Neuronal stem cell (in vitro differentiated cells): ENCODE results near the gene HNRNPR.

Experiments used
- DNase-seq: peaks from one replicate; pipeline ENCODE4 v3.0.0-alpha.2; 2013; ENCODE audit warnings: low spot score
- H2AFZ ChIP-seq: one replicate; pipeline ENCODE4 v1.6.1; 2013; ENCODE audit warnings: mild to moderate bottlenecking, low read length, inconsistent platforms
- H2AK5ac ChIP-seq: 2 replicates; pipeline ENCODE4 v1.6.1; 2013; ENCODE audit warnings: low read depth, mild to moderate bottlenecking, inconsistent platforms, low read length, moderate library complexity, mixed read lengths
- H2BK120ac ChIP-seq: 2 replicates; pipeline ENCODE4 v1.6.1; 2013; ENCODE audit warnings: low read depth, mild to moderate bottlenecking, inconsistent platforms, low read length, moderate library complexity, mixed read lengths
- H2BK12ac ChIP-seq: one replicate; pipeline ENCODE4 v1.6.1; 2013; ENCODE audit warnings: low read length, inconsistent platforms
- H2BK15ac ChIP-seq: 2 replicates; pipeline ENCODE4 v1.6.1; 2013; ENCODE audit warnings: mild to moderate bottlenecking, low read length, inconsistent platforms, mixed read lengths
- H2BK5ac ChIP-seq: one replicate; pipeline ENCODE4 v1.6.1; 2013; ENCODE audit warnings: inconsistent platforms, mild to moderate bottlenecking, low read length, moderate library complexity
- H3K14ac ChIP-seq: one replicate; pipeline ENCODE4 v1.6.1; 2013; ENCODE audit warnings: low read length, inconsistent platforms
- H3K18ac ChIP-seq: 2 replicates; pipeline ENCODE4 v1.6.1; 2013; ENCODE audit warnings: low read length, inconsistent platforms
- H3K23ac ChIP-seq: 2 replicates; pipeline ENCODE4 v1.6.1; 2013; ENCODE audit warnings: low read depth, mild to moderate bottlenecking, mixed read lengths, low read length, inconsistent platforms; ENCODE audit not compliant: poor library complexity
- H3K27ac ChIP-seq: replicated peaks from 3 replicates; pipeline ENCODE4 v1.5.1; 2013; ENCODE audit warnings: low read length, inconsistent platforms
- H3K27me3 ChIP-seq, 3 experiments: 2 replicates each; pipeline ENCODE4 v1.6.1; 2013; ENCODE audit warnings: low read length in 3 of 3, mild to moderate bottlenecking in 2 of 3, inconsistent platforms in 1 of 3, low read depth in 1 of 3, mixed read lengths in 1 of 3, moderate library complexity in 1 of 3; ENCODE audit not compliant: control insufficient read depth in 3 of 3, insufficient read depth in 3 of 3
- H3K36me3 ChIP-seq, 2 donors: replicated peaks in 1 of 2; 2 replicates each; pipeline ENCODE4 v1.6.1; 2013; ENCODE audit warnings: low read length in 2 of 2; ENCODE audit not compliant: control insufficient read depth in 2 of 2, insufficient read depth in 2 of 2
- H3K4ac ChIP-seq: 2 replicates; pipeline ENCODE4 v1.6.1; 2013; ENCODE audit warnings: inconsistent platforms, mild to moderate bottlenecking, low read length, moderate library complexity
- H3K4me1 ChIP-seq, 2 donors: 1 replicate in 1 of 2; 2 replicates in 1 of 2; pipeline ENCODE4 v1.6.1; 2013; ENCODE audit warnings: low read length in 2 of 2, low read depth in 1 of 2; ENCODE audit not compliant: control insufficient read depth in 2 of 2, insufficient read depth in 1 of 2
- H3K4me2 ChIP-seq: one replicate; pipeline ENCODE4 v1.6.1; 2013; ENCODE audit warnings: mild to moderate bottlenecking, low read length, inconsistent platforms; ENCODE audit not compliant: insufficient read depth, poor library complexity, severe bottlenecking
- H3K4me3 ChIP-seq, 2 donors: 2 replicates each; pipeline ENCODE4 v1.5.1; 2013; ENCODE audit warnings: low read length in 2 of 2, mild to moderate bottlenecking in 2 of 2, inconsistent platforms in 1 of 2, moderate library complexity in 1 of 2
- H3K79me1 ChIP-seq: one replicate; pipeline ENCODE4 v1.6.1; 2013; ENCODE audit warnings: low read depth, mild to moderate bottlenecking, inconsistent platforms, low read length, moderate library complexity
- H3K9ac ChIP-seq: one replicate; pipeline ENCODE4 v1.6.1; 2013; ENCODE audit warnings: mild to moderate bottlenecking, low read depth, low read length, inconsistent platforms; ENCODE audit not compliant: poor library complexity
- H3K9me3 ChIP-seq, 2 donors: replicated peaks in 1 of 2; 2 replicates each; pipeline versions ENCODE3 to v1.6.1; 2013; ENCODE audit warnings: low read length in 2 of 2, mild to moderate bottlenecking in 2 of 2, inconsistent platforms in 1 of 2, low read depth in 1 of 2, mixed read lengths in 1 of 2, moderate library complexity in 1 of 2; ENCODE audit not compliant: control insufficient read depth in 2 of 2, insufficient read depth in 1 of 2
- H4K8ac ChIP-seq: one replicate; pipeline ENCODE4 v1.6.1; 2013; ENCODE audit warnings: low read depth, mild to moderate bottlenecking, inconsistent platforms, low read length, moderate library complexity
- H4K91ac ChIP-seq: one replicate; pipeline ENCODE4 v1.6.1; 2013; ENCODE audit warnings: low read length, low read depth, mild to moderate bottlenecking, inconsistent platforms; ENCODE audit not compliant: poor library complexity
- WGBS, 2 donors: extraction: QIAGEN DNeasy Blood & Tissue Kit; methylation state at CpG; one replicate each; pipeline ENCODE4 v1.1.7; 2013; ENCODE audit warnings: missing lambda C conversion rate in 2 of 2, mixed read lengths in 1 of 2; ENCODE audit not compliant: insufficient read length in 2 of 2, insufficient replicate concordance in 1 of 2; ENCODE audit errors: extremely low coverage in 2 of 2; 5-methylcytosine and 5-hydroxymethylcytosine counted together

The HNRNPR gene

DNA sequence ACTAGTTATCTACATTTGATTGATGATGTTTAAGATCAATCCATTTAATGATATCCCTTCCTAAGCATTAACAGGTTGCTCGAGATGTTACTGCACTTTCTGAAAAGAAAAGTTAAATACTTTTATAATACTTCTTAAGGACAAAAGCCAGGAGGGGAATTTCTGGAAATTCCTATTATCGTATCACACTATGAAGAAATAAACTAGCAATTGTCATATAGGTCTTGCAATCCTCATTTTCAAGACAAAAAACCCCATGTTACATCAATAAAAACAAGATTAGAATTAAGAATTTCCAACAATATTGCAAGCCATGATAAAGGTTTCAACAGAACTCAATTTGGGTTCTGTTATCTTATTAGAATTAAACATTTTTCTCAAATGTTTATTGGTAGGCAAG, 47.2 kb downstream of the HNRNPR start:
- no peak overlapping the region for H3K4me3 ChIP-seq
- H2BK15ac ChIP-seq = no peak overlapping the region
- no peak overlapping the region for H3K14ac ChIP-seq
- H3K36me3 ChIP-seq = peaks cover 6 to 83% of the 10 kb centered on the region in 2 donors
- H2AFZ ChIP-seq = no peak overlapping the region
- H3K27me3 ChIP-seq = no peaks in the 10 kb centered on the region
- H3K9me3 ChIP-seq = no peaks in the 10 kb centered on the region
- H2BK12ac ChIP-seq = no peak overlapping the region
- H3K9ac ChIP-seq = no peak overlapping the region
- no peak overlapping the region for H3K18ac ChIP-seq
- DNase-seq = no peak
- no peak overlapping the region for H2BK120ac ChIP-seq
- no peak overlapping the region for H4K91ac ChIP-seq
- H3K4me2 ChIP-seq = no peak overlapping the region
- no peak overlapping the region for H2BK5ac ChIP-seq
- no CpG with 5 or more reads among the region's 2 CpGs for WGBS, 2 donors
- H3K27ac ChIP-seq = no peak overlapping the region
- H2AK5ac ChIP-seq = no peak overlapping the region
- no peaks in the 10 kb centered on the region for H3K4me1 ChIP-seq
- no peaks in the 10 kb centered on the region for H3K79me1 ChIP-seq
- H4K8ac ChIP-seq = no peak overlapping the region
- no peak overlapping the region for H3K23ac ChIP-seq
- no peak overlapping the region for H3K4ac ChIP-seq

DNA sequence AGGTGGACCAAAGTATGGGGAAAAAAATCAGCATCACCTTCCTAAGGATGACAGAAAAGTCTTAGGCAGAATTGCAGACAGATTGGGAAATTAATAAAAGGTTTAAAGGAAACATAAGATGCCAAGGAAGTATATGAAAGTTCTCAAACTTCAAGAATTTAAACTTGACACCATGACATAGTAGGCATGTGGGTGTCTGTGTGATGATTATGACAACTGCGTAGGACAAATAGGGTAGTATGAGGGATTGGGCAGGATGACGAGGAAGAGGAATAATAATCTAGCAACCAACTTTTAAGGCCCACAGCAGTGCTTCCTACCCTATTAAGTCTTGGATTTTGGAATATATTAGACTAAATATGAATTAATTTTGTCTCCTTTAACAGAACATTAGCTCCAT, 52.4 kb downstream of the HNRNPR start:
- H2BK15ac ChIP-seq = no peak overlapping the region
- H2BK5ac ChIP-seq = no peak overlapping the region
- no CpG with 5 or more reads among the region's 2 CpGs for WGBS, 2 donors
- H3K14ac ChIP-seq = no peak overlapping the region
- H3K4me3 ChIP-seq = no peak overlapping the region
- H3K9ac ChIP-seq = no peak overlapping the region
- H4K91ac ChIP-seq = no peak overlapping the region
- H3K4ac ChIP-seq = no peak overlapping the region
- H3K27ac ChIP-seq = no peak overlapping the region
- no peaks in the 10 kb centered on the region for H3K9me3 ChIP-seq
- DNase-seq = no peak
- no peaks in the 10 kb centered on the region for H3K79me1 ChIP-seq
- H3K27me3 ChIP-seq = no peaks in the 10 kb centered on the region
- no peak overlapping the region for H2AFZ ChIP-seq
- no peak overlapping the region for H4K8ac ChIP-seq
- peaks cover 2 to 81% of the 10 kb centered on the region in 2 donors for H3K36me3 ChIP-seq
- no peak overlapping the region for H2AK5ac ChIP-seq
- no peak overlapping the region for H3K23ac ChIP-seq
- H3K4me2 ChIP-seq = no peak overlapping the region
- H3K18ac ChIP-seq = no peak overlapping the region
- H2BK120ac ChIP-seq = no peak overlapping the region
- no peaks in the 10 kb centered on the region for H3K4me1 ChIP-seq
- H2BK12ac ChIP-seq = no peak overlapping the region

DNA sequence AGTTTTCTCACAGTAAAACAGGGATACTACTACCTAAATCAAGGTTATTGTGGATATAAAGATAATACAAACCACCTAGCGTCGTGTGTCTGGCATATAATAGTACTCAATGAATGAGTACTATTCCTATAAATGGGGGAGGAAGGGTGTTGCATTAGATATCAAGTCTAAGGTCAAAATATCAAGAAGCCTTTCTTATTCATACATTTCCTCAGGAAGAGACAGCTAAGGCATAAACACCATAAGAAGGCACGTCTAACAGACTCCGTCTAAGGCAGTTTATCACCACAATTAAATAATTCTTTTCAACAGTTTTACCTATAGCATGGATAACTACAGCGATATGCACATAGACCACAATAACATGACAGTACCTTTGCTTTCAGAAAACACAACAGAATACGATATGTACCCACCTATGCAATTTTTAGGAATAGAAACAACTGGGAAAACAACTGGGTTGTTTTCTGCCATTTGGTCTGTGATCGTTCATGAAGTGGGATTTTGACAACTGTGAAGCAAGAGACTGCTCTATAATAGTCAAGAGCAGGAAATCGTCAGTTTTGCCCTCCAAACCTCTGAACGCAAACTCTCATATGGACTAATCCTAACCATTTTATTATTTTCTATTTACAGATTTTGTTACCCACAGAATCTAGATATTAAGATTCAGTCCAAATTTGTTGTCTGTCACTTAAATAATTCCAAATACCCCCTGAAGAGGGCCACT, 53.1 kb downstream of the HNRNPR start:
- no peak overlapping the region for H2AFZ ChIP-seq
- DNase-seq = no peak
- H2BK12ac ChIP-seq = no peak overlapping the region
- no peaks in the 10 kb centered on the region for H3K27me3 ChIP-seq
- H3K79me1 ChIP-seq = no peaks in the 10 kb centered on the region
- no peak overlapping the region for H2BK15ac ChIP-seq
- H3K4me2 ChIP-seq = no peak overlapping the region
- H3K23ac ChIP-seq = no peak overlapping the region
- H3K9ac ChIP-seq = no peak overlapping the region
- no peak overlapping the region for H4K91ac ChIP-seq
- no peak overlapping the region for H2BK5ac ChIP-seq
- H2BK120ac ChIP-seq = no peak overlapping the region
- H3K36me3 ChIP-seq = peaks cover 4 to 81% of the 10 kb centered on the region in 2 donors
- H3K4me1 ChIP-seq = no peaks in the 10 kb centered on the region
- H4K8ac ChIP-seq = no peak overlapping the region
- H3K27ac ChIP-seq = no peak overlapping the region
- H3K4me3 ChIP-seq = no peak overlapping the region
- no peak overlapping the region for H3K18ac ChIP-seq
- no CpG with 5 or more reads among the region's 9 CpGs for WGBS, 2 donors
- no peaks in the 10 kb centered on the region for H3K9me3 ChIP-seq
- no peak overlapping the region for H2AK5ac ChIP-seq
- no peak overlapping the region for H3K14ac ChIP-seq
- H3K4ac ChIP-seq = no peak overlapping the region

DNA sequence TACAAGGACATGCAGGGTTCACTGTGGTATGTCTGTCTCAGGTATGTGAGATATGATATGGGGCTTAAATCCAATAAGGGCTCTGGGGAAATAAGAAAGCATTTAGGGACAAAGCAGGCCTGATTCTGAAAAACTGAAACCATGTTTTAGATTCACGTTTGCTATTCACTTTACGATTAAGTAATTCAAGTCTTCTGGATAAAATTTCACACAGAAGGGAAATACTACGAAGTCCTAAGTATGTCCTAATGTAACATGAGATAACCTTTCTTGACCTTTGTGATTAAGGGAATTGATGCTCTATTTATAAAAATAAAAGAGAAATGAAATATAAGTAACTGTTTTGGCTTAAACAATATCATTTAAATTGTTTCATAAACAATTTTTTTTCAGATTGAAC, 55.4 kb downstream of the HNRNPR start:
- no peak overlapping the region for H3K9ac ChIP-seq
- H3K23ac ChIP-seq = no peak overlapping the region
- no peak overlapping the region for H3K4me2 ChIP-seq
- H3K27me3 ChIP-seq = no peaks in the 10 kb centered on the region
- no peak overlapping the region for H3K14ac ChIP-seq
- no peak overlapping the region for H2BK120ac ChIP-seq
- no CpG with 5 or more reads among the region's 3 CpGs for WGBS, 2 donors
- H2BK12ac ChIP-seq = no peak overlapping the region
- H3K9me3 ChIP-seq = no peaks in the 10 kb centered on the region
- no peak overlapping the region for H2BK5ac ChIP-seq
- H3K18ac ChIP-seq = no peak overlapping the region
- H3K4ac ChIP-seq = no peak overlapping the region
- H3K27ac ChIP-seq = no peak overlapping the region
- H4K91ac ChIP-seq = no peak overlapping the region
- no peak overlapping the region for H2AK5ac ChIP-seq
- no peaks in the 10 kb centered on the region for H3K79me1 ChIP-seq
- no peak for DNase-seq
- no peak overlapping the region for H2BK15ac ChIP-seq
- no peak overlapping the region for H4K8ac ChIP-seq
- peaks cover 7 to 85% of the 10 kb centered on the region in 2 donors for H3K36me3 ChIP-seq
- H3K4me1 ChIP-seq = no peaks in the 10 kb centered on the region
- no peak overlapping the region for H2AFZ ChIP-seq
- no peak overlapping the region for H3K4me3 ChIP-seq
